ENCODE data around the gene STAT4.

The STAT4 gene

DNA sequence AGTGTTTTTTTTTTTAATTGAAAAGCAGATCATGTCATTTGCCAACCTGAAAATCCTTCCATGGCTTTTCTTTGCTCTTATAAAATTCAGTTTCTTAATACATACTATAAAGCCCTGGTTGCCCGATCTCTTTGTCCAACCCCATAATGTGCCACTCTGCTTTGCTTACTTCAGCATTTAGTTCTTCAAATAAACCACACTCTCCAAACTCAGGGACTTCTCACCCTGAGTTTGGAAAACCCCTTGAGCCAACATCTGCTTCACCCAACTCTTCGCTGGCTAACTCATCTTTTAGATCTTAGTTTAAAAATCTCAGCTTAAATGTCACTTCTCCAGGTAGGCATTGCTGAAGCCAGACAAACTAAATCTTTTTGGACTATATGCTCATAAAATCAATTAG, 135.6 kb downstream of the STAT4 start:
- no peak for TF ChIP-seq CTCF (IDR thresholded peaks at IDR 0.05; ENCODE audit: insufficient read depth, low read depth, low read length, missing control alignments)
- DNase-seq (ENCODE audit: low read depth): peak; percentile 64
- peak overlapping the region; percentile 69 for H3K4me3 ChIP-seq (ENCODE audit: low read depth, low read length)

GRCh38 chr2:191014653-191015020, 136.2 kb downstream of the STAT4 start:
- peak; percentile 55 for DNase-seq (ENCODE audit: low read depth)
- no peak for TF ChIP-seq CTCF (IDR thresholded peaks at IDR 0.05; ENCODE audit: insufficient read depth, low read depth, low read length, missing control alignments)
- peak overlapping the region; percentile 69 for H3K4me3 ChIP-seq (ENCODE audit: low read depth, low read length)

DNA sequence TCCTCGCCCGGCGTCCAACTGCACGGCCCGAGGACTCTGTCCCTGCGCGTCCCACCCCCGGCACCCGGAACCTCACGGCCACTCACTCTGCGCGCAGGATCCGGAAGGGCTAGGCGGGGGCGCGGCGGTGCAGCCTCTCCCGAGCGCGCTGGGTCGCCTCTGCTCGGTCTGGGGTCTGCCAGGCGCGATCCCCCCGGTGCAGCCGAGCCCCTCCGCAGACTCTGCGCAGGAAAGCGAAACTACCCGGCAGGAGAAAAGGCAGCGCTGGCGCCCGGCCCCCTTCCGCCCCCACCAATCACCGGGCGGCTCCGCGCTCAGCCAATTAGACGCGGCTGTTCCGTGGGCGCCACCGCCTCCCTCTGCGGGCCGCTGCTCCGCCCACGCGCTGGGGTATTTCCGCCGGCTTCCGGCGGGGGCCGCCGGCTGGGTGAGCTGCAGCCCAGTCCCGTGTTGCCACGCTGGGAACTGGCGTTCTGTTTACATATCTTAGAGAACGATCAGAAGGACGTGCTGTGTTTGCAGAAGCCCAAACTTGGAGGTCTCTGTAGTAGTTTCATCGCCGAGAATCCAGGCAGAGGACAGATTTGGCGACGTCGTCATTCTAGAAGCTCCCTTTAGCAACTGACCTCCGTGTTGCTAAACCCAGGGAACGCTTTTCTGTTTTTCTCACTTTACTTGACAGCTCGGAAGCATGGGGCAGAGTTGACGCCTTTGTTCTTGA, 136.7 kb downstream of the STAT4 start, which contains the start of gene STAT1:
TSS of gene STAT1 (minus strand) at position 240 of the 721 bp plus-strand sequence. CDS start 4,168 bp downstream, outside the sequence.
- TF ChIP-seq CTCF (IDR thresholded peaks at IDR 0.05; ENCODE audit: insufficient read depth, low read depth, low read length, missing control alignments): no peak
- peak within 1 kb of the TSS; percentile 69 for H3K4me3 ChIP-seq (ENCODE audit: low read depth, low read length)
- peak; percentile 98 for DNase-seq (ENCODE audit: low read depth)

GRCh38 chr2:191013682-191013931, 137.2 kb downstream of the STAT4 start:
- peak overlapping the region; percentile 65 for H3K4me3 ChIP-seq (ENCODE audit: low read depth, low read length)
- no peak for DNase-seq (ENCODE audit: low read depth)
- TF ChIP-seq CTCF (IDR thresholded peaks at IDR 0.05; ENCODE audit: insufficient read depth, low read depth, low read length, missing control alignments): no peak

GRCh38 chr2:191012845-191013681, 137.7 kb downstream of the STAT4 start:
- peak overlapping the region; percentile 65 for H3K4me3 ChIP-seq (ENCODE audit: low read depth, low read length)
- no peak for TF ChIP-seq CTCF (IDR thresholded peaks at IDR 0.05; ENCODE audit: insufficient read depth, low read depth, low read length, missing control alignments)
- no peak for DNase-seq (ENCODE audit: low read depth)

- H3K4me3 ChIP-seq (ENCODE audit: low read depth, low read length): peak overlapping the region; percentile 65
- DNase-seq (ENCODE audit: low read depth): no peak
- TF ChIP-seq CTCF (IDR thresholded peaks at IDR 0.05; ENCODE audit: insufficient read depth, low read depth, low read length, missing control alignments): no peak
Observed at GRCh38 chr2:191012346-191012745, 138.4 kb downstream of the STAT4 start.
